T-cell (primary cell): ENCODE results near the gene GGT7. TPM values are rescaled to one million over a fixed set of nuclear protein-coding genes. Genes with fewer than 3 reads are reported as not detected.
"Not testable (repeated sequence)": the region's sequence is repeated elsewhere in the genome, so short reads cannot be mapped to it uniquely, and the experiment has no call there.

ENCODE experiments used
- ATAC-seq, 4 experiments: fragments of 200-7000 bp in 3 of 4; fragments of 150-1000 bp in 1 of 4; cut with Tn5 transposase; replicated peaks in 1 of 4; 1 replicate in 3 of 4; 2 replicates in 1 of 4; pipeline ENCODE4 v1.10.0; 2021; ENCODE audit warnings: moderate library complexity in 3 of 4, mild to moderate bottlenecking in 2 of 4, moderate number of reproducible peaks in 1 of 4
- CTCF ChIA-PET, 2 donors: fragments of 300-600 bp; sonication (Branson Sonifier 250); formaldehyde crosslinking; loops; one replicate each; lab custom pipeline; 2022; ENCODE audit warnings: antibody characterized with exemption in 2 of 2; lab: Charles Lee
- POLR2A ChIA-PET, 2 donors: fragments of 300-600 bp; sonication (Branson Sonifier 250); formaldehyde crosslinking; loops; one replicate each; lab custom pipeline; 2022; ENCODE audit warnings: antibody characterized with exemption in 2 of 2; lab: Charles Lee
- DNase-seq, 35 experiments: peaks; one replicate each; pipeline versions ENCODE4 v3.0.0 to v3.0.0-alpha.2; 2013 to 2023
- H3K27ac ChIP-seq: one replicate; pipeline ENCODE4 v1.5.1; 2013; ENCODE audit warnings: low read length
- H3K27me3 ChIP-seq, 2 experiments: replicated peaks in 1 of 2; 1 replicate in 1 of 2; 2 replicates in 1 of 2; pipeline versions ENCODE4 v1.6.1 to v1.7.0; 2013; ENCODE audit warnings: low read length in 1 of 2, mixed read lengths in 1 of 2; ENCODE audit not compliant: control insufficient read depth in 2 of 2, insufficient read depth in 2 of 2; ENCODE audit errors: extremely low read depth in 1 of 2
- H3K36me3 ChIP-seq, 2 donors: 1 replicate in 1 of 2; 2 replicates in 1 of 2; pipeline versions ENCODE4 v1.6.1 to v1.7.0; 2013; ENCODE audit warnings: low read length in 1 of 2; ENCODE audit not compliant: control insufficient read depth in 2 of 2, insufficient read depth in 1 of 2; ENCODE audit errors: extremely low read depth in 1 of 2
- H3K4me1 ChIP-seq, 2 experiments: 1 replicate in 1 of 2; 2 replicates in 1 of 2; pipeline versions ENCODE4 v1.6.1 to v1.7.0; 2013; ENCODE audit warnings: low read length in 2 of 2, mixed read lengths in 1 of 2; ENCODE audit not compliant: insufficient read depth in 2 of 2, control insufficient read depth in 1 of 2; ENCODE audit errors: extremely low read depth in 1 of 2
- H3K4me3 ChIP-seq, 2 donors: 1 replicate in 1 of 2; 2 replicates in 1 of 2; pipeline versions ENCODE4 v1.5.1 to v1.7.0; 2013; ENCODE audit warnings: mild to moderate bottlenecking in 2 of 2, low read length in 1 of 2, moderate library complexity in 1 of 2; ENCODE audit not compliant: control insufficient read depth in 1 of 2; ENCODE audit errors: extremely low read depth in 1 of 2
- H3K9me3 ChIP-seq: 2 replicates; pipeline ENCODE4 v1.7.0; 2013
- H3K27ac Mint-ChIP-seq, 2 donors: one replicate each; pipeline ENCODE4 v1.8.0; 2020 to 2021; ENCODE audit warnings: mild to moderate bottlenecking in 2 of 2, mixed read lengths in 2 of 2
- H3K27me3 Mint-ChIP-seq, 2 donors: one replicate each; pipeline ENCODE4 v1.8.0; 2021 to 2022; ENCODE audit warnings: mixed read lengths in 2 of 2
- H3K36me3 Mint-ChIP-seq: one replicate; pipeline ENCODE4 v1.8.0; 2021; ENCODE audit warnings: mixed read lengths
- H3K4me1 Mint-ChIP-seq, 3 donors: one replicate each; pipeline ENCODE4 v1.8.0; 2020 to 2022; ENCODE audit warnings: mixed read lengths in 3 of 3, mild to moderate bottlenecking in 1 of 3
- H3K4me3 Mint-ChIP-seq, 3 donors: one replicate each; pipeline ENCODE4 v1.8.0; 2020 to 2022; ENCODE audit warnings: mild to moderate bottlenecking in 3 of 3, mixed read lengths in 3 of 3, moderate library complexity in 3 of 3
- H3K9me3 Mint-ChIP-seq, 3 donors: one replicate each; pipeline ENCODE4 v1.8.0; 2020 to 2022; ENCODE audit warnings: mixed read lengths in 3 of 3
- WGBS: methylation state at CpG from one replicate; pipeline ENCODE4 v1.1.5; 2013; ENCODE audit warnings: missing lambda C conversion rate; ENCODE audit not compliant: insufficient coverage; 5-methylcytosine and 5-hydroxymethylcytosine counted together
- total RNA-seq, 35 experiments: library from RNA in 6 of 35; stranded (reverse) in 6 of 35; fragments of 120-200 nt in 1 of 35; gene quantifications; one replicate each; pipeline versions ENCODE4 v1.2.1 to v1.2.4 and lab custom pipeline; 2013 to 2026

The GGT7 gene
- total RNA-seq, 5 donors from 2014 or later (not counting 1 experiment from before 2014, with no cell fraction given) = 31.5 to 47.0 (median 38.1) TPM

DNA sequence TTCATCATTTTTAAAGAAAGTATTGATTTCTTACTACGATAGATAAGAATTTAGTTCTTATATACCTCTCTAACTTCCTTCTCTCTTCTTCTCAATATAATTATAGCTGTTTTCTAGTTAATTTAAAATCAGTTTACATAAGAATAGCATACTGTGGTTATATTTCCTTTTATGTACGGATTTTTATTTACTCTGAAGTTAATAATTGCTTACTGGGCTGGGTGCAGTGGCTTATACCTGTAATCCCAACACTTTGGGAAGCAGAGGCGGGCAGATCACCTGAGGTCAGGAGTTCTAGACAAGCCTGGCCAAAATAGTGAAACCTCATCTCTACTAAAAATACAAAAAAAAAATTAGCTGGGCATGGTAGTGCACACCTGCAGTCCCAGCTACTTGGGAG, 13.5 kb upstream of the GGT7 start:
- WGBS = no CpG with 5 or more reads among the region's 3 CpGs
- DNase-seq = no peak
- CTCF ChIA-PET = interaction anchor here in 1 of 2 donors (0.6 kb wide), 1 partner anchor 210 kb away, joined by 5 read pairs; no protein-coding TSS in a partner anchor

DNA sequence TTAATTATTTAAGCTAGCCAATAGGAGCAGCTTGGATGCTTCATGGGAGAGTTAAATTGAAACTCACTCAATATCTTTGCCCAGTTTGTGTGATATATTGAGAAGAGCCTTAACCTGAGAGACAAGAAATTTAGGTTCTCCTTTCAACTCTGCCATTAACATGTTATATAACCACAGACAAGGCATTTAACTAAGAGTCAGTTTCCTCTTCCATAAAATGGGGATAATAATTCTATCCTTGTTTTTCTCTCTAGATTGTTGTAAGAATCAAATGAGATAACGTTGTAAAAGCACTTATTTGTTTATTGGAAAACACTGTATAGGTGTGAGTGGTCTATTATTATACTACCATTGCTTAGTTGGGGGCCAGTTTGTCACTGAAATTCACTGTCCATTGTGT, 11.6 kb upstream of the GGT7 start:
- no peaks in the 10 kb centered on the region for H3K27me3 Mint-ChIP-seq
- ChIA-PET POLR2A (no interaction called here), CTCF (interaction anchor here in 1 of 2 donors (0.6 kb wide), 1 partner anchor 19 kb away, joined by 4 read pairs; no protein-coding TSS in a partner anchor)
- Histone ChIP-seq H3K27ac (no peak overlapping the region), H3K9me3 (no peaks in the 10 kb centered on the region), H3K27me3 (no peaks in the 10 kb centered on the region), H3K4me1 (no peaks in the 10 kb centered on the region), H3K36me3 (peaks cover 3 to 11% of the 10 kb centered on the region in 2 donors), H3K4me3 (no peak overlapping the region)
- H3K4me1 Mint-ChIP-seq = peaks cover 0 to 4% (median 2%) of the 10 kb centered on the region in 3 donors
- WGBS = no CpG with 5 or more reads among the region's 1 CpG
- no peak for ATAC-seq
- no peaks in the 10 kb centered on the region for H3K9me3 Mint-ChIP-seq
- peaks cover 32% of the 10 kb centered on the region for H3K36me3 Mint-ChIP-seq
- no peak overlapping the region for H3K27ac Mint-ChIP-seq
- DNase-seq = no peak
- H3K4me3 Mint-ChIP-seq = no peak overlapping the region

More for the DNA sequence above, 13.5 kb upstream of the GGT7 start:
- Mint-ChIP-seq H3K4me3 (no peak overlapping the region), H3K27ac (no peak overlapping the region), H3K4me1 (peaks cover 15 to 19% (median 15%) of the 10 kb centered on the region in 3 donors), H3K36me3 (peaks cover 32% of the 10 kb centered on the region), H3K27me3 (no peaks in the 10 kb centered on the region), H3K9me3 (no peaks in the 10 kb centered on the region)
- H3K9me3 ChIP-seq = no peaks in the 10 kb centered on the region
- no peaks in the 10 kb centered on the region for H3K27me3 ChIP-seq
- H3K4me3 ChIP-seq = no peak overlapping the region
- no peak overlapping the region for H3K27ac ChIP-seq
- ATAC-seq = no peak
- peaks cover 3 to 11% of the 10 kb centered on the region in 2 donors for H3K36me3 ChIP-seq
- peaks cover 0 to 2% of the 10 kb centered on the region in 2 experiments for H3K4me1 ChIP-seq
- POLR2A ChIA-PET = interaction anchor here in 1 of 2 donors (0.6 kb wide), 1 partner anchor 20 kb away, joined by 3 read pairs; no protein-coding TSS in a partner anchor

- H3K36me3 Mint-ChIP-seq = peaks cover 32% of the 10 kb centered on the region
- no peak for DNase-seq
- Histone ChIP-seq H3K27ac (no peak overlapping the region), H3K4me1 (no peaks in the 10 kb centered on the region), H3K36me3 (peaks cover 3 to 11% of the 10 kb centered on the region in 2 donors), H3K4me3 (no peak overlapping the region), H3K9me3 (no peaks in the 10 kb centered on the region), H3K27me3 (no peaks in the 10 kb centered on the region)
- no peak for ATAC-seq
- no peak overlapping the region for H3K27ac Mint-ChIP-seq
- no peaks in the 10 kb centered on the region for H3K9me3 Mint-ChIP-seq
- WGBS = 79% methylated on average over 2 of the region's 4 CpGs
- no peaks in the 10 kb centered on the region for H3K27me3 Mint-ChIP-seq
- no peak overlapping the region for H3K4me3 Mint-ChIP-seq
- peaks cover 0 to 7% (median 6%) of the 10 kb centered on the region in 3 donors for H3K4me1 Mint-ChIP-seq
- ChIA-PET POLR2A (no interaction called here), CTCF (interaction anchor here in 1 of 2 donors (0.6 kb wide), 1 partner anchor 19 kb away, joined by 4 read pairs; no protein-coding TSS in a partner anchor)
Observed at GRCh38 chr20:34883809-34884208, 11.2 kb upstream of the GGT7 start.

- H3K9me3 Mint-ChIP-seq = no peaks in the 10 kb centered on the region
- H3K4me3 Mint-ChIP-seq = no peak overlapping the region
- ChIA-PET POLR2A (no interaction called here), CTCF (no interaction called here)
- Histone ChIP-seq H3K27ac (no peak overlapping the region), H3K4me3 (no peak overlapping the region), H3K36me3 (peaks cover 3 to 11% of the 10 kb centered on the region in 2 donors), H3K4me1 (no peaks in the 10 kb centered on the region), H3K9me3 (no peaks in the 10 kb centered on the region), H3K27me3 (no peaks in the 10 kb centered on the region)
- H3K36me3 Mint-ChIP-seq = peaks cover 27% of the 10 kb centered on the region
- no peak overlapping the region for H3K27ac Mint-ChIP-seq
- peaks cover 4 to 7% (median 6%) of the 10 kb centered on the region in 3 donors for H3K4me1 Mint-ChIP-seq
- DNase-seq (no peak), ATAC-seq (no peak)
- no peaks in the 10 kb centered on the region for H3K27me3 Mint-ChIP-seq
Observed at GRCh38 chr20:34883087-34883688, 10.5 kb upstream of the GGT7 start.

DNA sequence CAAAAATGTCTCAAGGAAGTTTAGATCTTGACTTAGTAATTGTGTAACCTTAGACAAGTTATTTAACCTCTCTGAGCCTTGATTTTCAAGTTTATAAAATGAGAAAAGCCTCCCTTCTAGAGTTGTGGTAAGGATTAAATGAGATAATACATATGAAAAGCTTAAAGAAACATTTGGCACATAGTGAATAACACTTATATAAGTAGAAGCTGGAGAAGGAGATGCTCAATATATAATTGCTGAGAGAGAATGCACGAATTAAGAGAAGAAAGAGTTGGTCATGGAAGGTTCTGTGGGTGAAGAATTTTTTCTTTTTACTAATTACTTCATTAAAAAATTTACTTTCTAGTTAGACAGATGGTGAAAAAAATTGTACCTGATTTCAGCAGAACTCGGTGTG, 9.0 kb upstream of the GGT7 start:
- peaks cover 11 to 17% (median 15%) of the 10 kb centered on the region in 3 donors for H3K4me1 Mint-ChIP-seq
- Histone ChIP-seq H3K9me3 (no peaks in the 10 kb centered on the region), H3K36me3 (peaks cover 3 to 11% of the 10 kb centered on the region in 2 donors), H3K27me3 (peaks cover 0 to 4% of the 10 kb centered on the region in 2 experiments), H3K4me3 (no peak overlapping the region), H3K27ac (no peak overlapping the region), H3K4me1 (peaks cover 3 to 6% of the 10 kb centered on the region in 2 experiments)
- ATAC-seq (no peak), DNase-seq (no peak)
- CTCF ChIA-PET = no interaction called here
- H3K36me3 Mint-ChIP-seq = peaks cover 22% of the 10 kb centered on the region
- H3K4me3 Mint-ChIP-seq = no peak overlapping the region
- peak overlapping the region in 1 of 2 donors; percentile 12 for H3K27ac Mint-ChIP-seq
- no peaks in the 10 kb centered on the region for H3K9me3 Mint-ChIP-seq
- POLR2A ChIA-PET = no interaction called here
- no peaks in the 10 kb centered on the region for H3K27me3 Mint-ChIP-seq
- 89% methylated on average over 1 of the region's 2 CpGs for WGBS

DNA sequence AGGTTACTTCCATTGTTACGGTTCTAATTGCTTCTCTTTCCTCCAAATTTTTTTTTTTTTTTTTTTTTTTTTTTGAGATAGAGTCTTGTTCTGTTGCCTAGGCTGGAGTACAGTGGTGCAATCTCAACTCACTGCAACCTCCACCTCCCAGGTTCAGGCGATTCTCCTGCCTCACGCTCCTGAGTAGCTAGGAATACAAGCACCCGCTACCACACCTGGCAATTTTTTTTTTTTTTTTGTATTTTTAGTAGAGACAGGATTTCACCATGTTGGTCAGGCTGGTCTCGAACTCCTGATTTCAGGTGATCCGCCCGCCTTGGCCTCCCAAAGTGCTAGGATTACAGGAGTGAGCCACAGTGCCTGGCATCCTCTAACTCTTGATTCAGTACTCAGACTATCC, 8.3 kb upstream of the GGT7 start:
- peaks cover 3 to 13% of the 10 kb centered on the region in 2 experiments for H3K4me1 ChIP-seq
- H3K27me3 Mint-ChIP-seq, H3K4me3 Mint-ChIP-seq, H3K9me3 ChIP-seq, H3K27ac Mint-ChIP-seq, H3K27ac ChIP-seq, H3K9me3 Mint-ChIP-seq, H3K27me3 ChIP-seq, H3K4me3 ChIP-seq, DNase-seq, ATAC-seq: not testable (repeated sequence)
- POLR2A ChIA-PET = interaction anchor here (0.7 kb wide), 2 partner anchors 12 to 389 kb away, joined by 3 to 5 read pairs; no protein-coding TSS in a partner anchor
- CTCF ChIA-PET = interaction anchor here in 1 of 2 donors (0.7 kb wide), 2 partner anchors 53 to 582 kb away, joined by 6 to 7 read pairs; no protein-coding TSS in a partner anchor
- H3K36me3 ChIP-seq = peaks cover 3 to 11% of the 10 kb centered on the region in 2 donors
- WGBS = no CpG with 5 or more reads among the region's 7 CpGs
- H3K4me1 Mint-ChIP-seq = peaks cover 14 to 21% (median 20%) of the 10 kb centered on the region in 3 donors
- peaks cover 20% of the 10 kb centered on the region for H3K36me3 Mint-ChIP-seq
